Measurements from ENCODE around the gene ADD1.
"Not testable (repeated sequence)": the region's sequence is repeated elsewhere in the genome, so short reads cannot be mapped to it uniquely, and the experiment has no call there.

ADD1 gene

GRCh38 chr4:2937986-2938385 is 94.3 kb downstream of the ADD1 start:
- DNase-seq: no peak

- not testable (repeated sequence) for DNase-seq
These were observed 94.8 kb downstream of the ADD1 start for GRCh38 chr4:2938411-2938810.

GRCh38 chr4:2938906-2939305 is 95.3 kb downstream of the ADD1 start:
- DNase-seq: no peak

- no peak for DNase-seq
These were observed 96.0 kb downstream of the ADD1 start for GRCh38 chr4:2939383-2940243.

GRCh38 chr4:2940267-2941137 is 96.9 kb downstream of the ADD1 start:
- DNase-seq: no peak

GRCh38 chr4:2941138-2942036 is 97.7 kb downstream of the ADD1 start:
- DNase-seq: no peak

GRCh38 chr4:2942037-2942531 is 98.4 kb downstream of the ADD1 start:
- no peak for DNase-seq

GRCh38 chr4:2942532-2943363 is 99.1 kb downstream of the ADD1 start:
- no peak for DNase-seq

GRCh38 chr4:2943364-2944090 is 99.9 kb downstream of the ADD1 start:
- no peak for DNase-seq

GRCh38 chr4:2944091-2944482 is 100.4 kb downstream of the ADD1 start:
- no peak for DNase-seq

GRCh38 chr4:2944586-2945526 is 101.2 kb downstream of the ADD1 start:
- no peak for DNase-seq

- DNase-seq: not testable (repeated sequence)
These were observed 102.3 kb downstream of the ADD1 start for GRCh38 chr4:2945619-2946604.

GRCh38 chr4:2946812-2947600 is 103.4 kb downstream of the ADD1 start:
- no peak for DNase-seq

GRCh38 chr4:2947926-2948325 is 104.3 kb downstream of the ADD1 start:
- no peak for DNase-seq

GRCh38 chr4:2948895-2949781 is 105.5 kb downstream of the ADD1 start:
- no peak for DNase-seq

GRCh38 chr4:2949782-2950125 is 106.1 kb downstream of the ADD1 start:
- no peak for DNase-seq

Measured in GOT3 (cell line).